ENCODE measurements around the gene PSKH1.
"Not testable (repeated sequence)": the region's sequence is repeated elsewhere in the genome, so short reads cannot be mapped to it uniquely, and the experiment has no call there.

PSKH1 gene

DNA sequence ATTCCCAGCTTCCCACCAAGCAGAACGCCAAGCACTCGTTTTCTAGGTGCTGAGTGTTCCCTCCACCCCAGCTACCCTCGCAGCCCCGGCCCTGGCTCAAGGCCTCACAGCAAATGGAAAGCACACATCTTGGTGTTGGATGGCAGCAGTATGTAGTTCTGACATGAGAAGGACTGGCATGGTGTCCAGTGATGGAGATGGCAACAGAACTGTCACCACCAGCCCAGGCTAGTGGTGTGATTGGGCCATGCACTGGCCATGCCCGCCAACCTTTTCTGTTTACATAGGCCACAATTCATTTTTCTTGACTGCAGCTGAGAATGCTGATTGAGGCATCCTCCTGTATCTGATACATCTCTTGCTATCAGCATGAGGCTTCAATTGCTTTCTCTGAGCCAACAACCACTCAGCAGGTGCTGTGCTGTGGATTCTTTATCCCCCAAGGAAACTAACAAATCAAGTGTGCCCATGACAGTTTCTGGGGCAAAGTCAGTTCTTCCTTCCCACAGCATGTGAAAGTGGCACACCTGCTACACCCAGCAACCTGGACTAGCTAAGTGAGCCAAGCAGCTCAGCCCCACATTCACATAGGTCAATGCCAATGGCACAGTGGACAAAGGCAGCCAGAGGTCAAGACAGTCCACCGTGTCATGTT lies 71.5 kb downstream of the PSKH1 start:
- no peak for DNase-seq

- no peak for DNase-seq
These were observed 72.9 kb downstream of the PSKH1 start for GRCh38 chr16:67965668-67966548.

GRCh38 chr16:67966549-67967182 lies 73.6 kb downstream of the PSKH1 start:
- DNase-seq: no peak

- peak in 1 of 2 donors; percentile 33 for DNase-seq
These were observed 74.3 kb downstream of the PSKH1 start for GRCh38 chr16:67967183-67967957.

- no peak for DNase-seq
These were observed 74.9 kb downstream of the PSKH1 start for GRCh38 chr16:67967958-67968399.

GRCh38 chr16:67968400-67969253 lies 75.6 kb downstream of the PSKH1 start, which contains the start of gene SLC12A4:
Gene SLC12A4 (minus strand): TSS chr16:67968637. CDS start chr16:67968553, 84 bp downstream.
- DNase-seq: peak; percentile 86 to 91

DNA sequence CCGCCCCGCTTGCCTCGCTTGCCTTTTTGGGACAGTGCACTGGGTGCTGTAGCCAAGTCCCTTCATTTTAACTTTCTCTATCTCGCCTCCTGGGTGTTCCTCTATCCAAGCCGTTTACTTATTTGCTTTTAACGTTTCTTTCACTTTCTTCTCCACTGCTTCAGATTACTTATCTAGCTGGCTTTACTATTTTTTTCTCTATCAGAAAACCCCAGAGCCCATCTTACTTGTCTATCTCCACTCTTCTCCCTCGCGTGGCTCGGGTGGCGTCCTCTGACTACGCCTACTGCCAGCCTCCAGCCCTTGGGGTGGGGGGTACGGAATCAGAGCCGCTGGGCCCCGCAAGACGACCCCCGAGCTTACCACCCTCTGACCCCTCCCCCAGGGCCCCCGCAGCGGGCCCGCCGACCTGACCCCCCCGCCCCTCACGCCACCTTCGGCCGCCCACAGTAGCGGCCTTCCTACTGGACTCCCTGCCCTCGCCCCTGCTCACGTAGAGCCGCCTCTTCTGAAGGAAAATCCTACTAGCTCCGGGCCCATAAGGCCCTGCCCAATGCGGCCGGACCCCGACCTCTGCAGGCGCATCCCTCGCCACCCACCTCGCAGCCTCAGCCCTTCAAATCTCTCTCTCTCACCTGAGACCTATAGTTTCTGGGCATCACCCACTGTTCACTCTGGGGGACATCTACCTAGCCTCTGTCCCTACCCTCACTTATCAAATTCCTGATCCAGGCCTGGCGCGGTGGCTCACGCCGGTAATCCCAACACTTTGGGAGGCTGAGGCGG lies 76.4 kb downstream of the PSKH1 start:
- DNase-seq: peak in 1 of 2 donors; percentile 37

- no peak for DNase-seq
These were observed 78.1 kb downstream of the PSKH1 start for GRCh38 chr16:67971111-67971510.

DNA sequence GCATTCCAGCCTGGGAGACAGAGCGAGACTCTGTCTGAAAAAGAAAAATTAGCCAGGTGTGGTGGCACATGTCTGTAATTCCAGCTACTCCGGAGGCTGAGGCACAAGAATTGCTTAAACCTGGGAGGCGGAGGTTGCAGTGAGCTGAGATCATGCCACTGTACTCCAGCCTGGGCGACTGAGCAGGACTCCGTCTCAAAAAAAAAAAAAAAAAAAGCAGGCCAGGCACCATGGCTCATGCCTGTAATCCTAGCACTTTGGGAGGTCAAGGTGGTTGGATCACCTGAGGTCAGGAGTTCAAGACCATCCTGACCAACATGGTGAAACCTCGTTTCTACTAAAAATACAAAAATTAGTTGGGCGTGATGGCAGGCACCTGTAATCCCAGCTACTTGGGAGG lies 79.2 kb downstream of the PSKH1 start:
- not testable (repeated sequence) for DNase-seq

- DNase-seq: no peak
These were observed 82.5 kb downstream of the PSKH1 start for GRCh38 chr16:67975321-67976105.

DNA sequence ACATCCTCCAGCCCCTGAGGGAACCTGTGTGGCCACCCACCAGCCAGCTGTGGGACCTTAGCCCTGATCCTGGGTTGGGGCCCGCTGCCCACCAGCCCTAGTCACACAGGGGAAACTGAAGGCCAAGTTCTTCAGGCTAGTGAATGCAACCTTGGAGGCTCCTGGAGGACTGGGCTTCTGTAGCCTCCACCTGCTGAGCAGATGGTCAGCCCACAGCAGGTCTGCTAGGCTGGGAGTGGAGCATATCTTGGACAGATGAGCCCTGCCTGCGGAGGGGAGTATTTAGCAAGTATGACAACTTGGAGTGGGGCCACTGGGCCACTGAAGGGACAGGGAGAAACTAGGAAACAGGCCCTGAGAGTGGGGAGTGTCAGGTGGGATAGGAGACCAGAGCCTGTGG lies 83.2 kb downstream of the PSKH1 start:
- DNase-seq: no peak

- no peak for DNase-seq
These were observed 84.0 kb downstream of the PSKH1 start for GRCh38 chr16:67977005-67977404.

DNA sequence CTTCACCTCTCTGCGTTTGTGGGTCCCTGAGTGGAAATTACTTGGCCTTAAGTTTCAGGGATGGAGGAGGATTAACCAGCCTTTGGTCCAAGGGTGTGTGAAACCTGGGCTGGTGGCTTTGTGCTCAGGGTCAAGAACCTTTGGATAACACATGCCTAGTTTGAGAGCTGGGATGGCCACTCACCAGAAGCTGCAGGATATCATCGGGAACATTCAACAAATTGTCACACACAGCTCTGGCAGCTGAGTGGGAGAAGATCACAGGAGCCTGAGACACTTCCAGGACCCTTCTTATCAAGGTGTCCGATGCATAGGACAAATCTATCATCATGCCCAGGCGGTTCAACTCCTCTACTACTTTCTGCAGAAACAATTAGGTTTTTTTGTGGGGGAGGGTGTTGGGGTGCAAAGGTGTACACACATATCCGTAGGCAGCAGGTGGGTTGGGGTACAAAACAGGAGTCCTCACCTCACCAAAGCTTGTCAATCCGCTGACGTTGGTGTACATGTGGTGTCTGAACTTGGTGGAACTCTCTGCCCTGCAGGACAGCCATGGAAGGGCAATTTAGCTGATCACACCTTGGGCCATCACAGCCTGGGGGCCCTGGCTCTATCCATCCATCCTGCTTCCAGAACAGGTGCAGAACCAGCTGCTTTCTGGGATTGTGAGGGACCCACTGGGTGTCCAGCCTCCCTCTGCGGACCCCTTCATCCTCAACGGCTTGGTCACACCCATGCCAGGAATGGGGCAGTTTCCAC lies 84.6 kb downstream of the PSKH1 start:
- no peak for DNase-seq
